Osteoblast (primary cell): ENCODE measurements around the gene SMAD7. TPM values are rescaled to one million over a fixed set of nuclear protein-coding genes. Genes with fewer than 3 reads are reported as not detected.
A peak's percentile ranks its signal among the peaks of the same experiment; 100 is the strongest.

Source experiments
- DNase-seq: peaks from one replicate; pipeline ENCODE4 v3.0.0; 2011; ENCODE audit warnings: low spot score, mixed read lengths; ENCODE audit not compliant: insufficient read length; ENCODE audit errors: missing footprints
- H2AFZ ChIP-seq: 2 replicates; pipeline ENCODE4 v1.6.0; 2011; ENCODE audit warnings: mild to moderate bottlenecking, low read length
- H3K27ac ChIP-seq: 2 replicates; pipeline ENCODE4 v1.5.1; 2011; ENCODE audit warnings: mild to moderate bottlenecking, low read depth, low read length, moderate library complexity
- H3K27me3 ChIP-seq: 2 replicates; pipeline ENCODE4 v1.6.0; 2012; ENCODE audit warnings: mild to moderate bottlenecking, control low read depth, inconsistent platforms, low read length, moderate library complexity; ENCODE audit not compliant: insufficient read depth
- H3K36me3 ChIP-seq: 2 replicates; pipeline ENCODE4 v1.5.1; 2011; ENCODE audit warnings: mild to moderate bottlenecking, low read length, control low read depth, moderate library complexity; ENCODE audit not compliant: insufficient read depth
- H3K4me1 ChIP-seq: 2 replicates; pipeline ENCODE4 v1.5.1; 2011; ENCODE audit warnings: mild to moderate bottlenecking, low read length, control low read depth, moderate library complexity; ENCODE audit not compliant: insufficient read depth
- H3K4me2 ChIP-seq: 2 replicates; pipeline ENCODE4 v1.6.0; 2011; ENCODE audit warnings: mild to moderate bottlenecking, low read length; ENCODE audit not compliant: insufficient read depth
- H3K4me3 ChIP-seq: fragments of 200-600 bp; sonication (generic); 3 replicates; pipeline ENCODE4 v1.5.1; 2012; ENCODE audit warnings: mild to moderate bottlenecking, low read length, inconsistent platforms; ENCODE audit not compliant: insufficient read depth
- H3K79me2 ChIP-seq: 2 replicates; pipeline ENCODE4 v1.6.0; 2012; ENCODE audit warnings: mild to moderate bottlenecking, low read length, control low read depth, inconsistent platforms; ENCODE audit not compliant: insufficient read depth
- H3K9me3 ChIP-seq: 2 replicates; pipeline ENCODE4 v1.5.1; 2011; ENCODE audit warnings: low read depth, low read length, control low read depth
- H4K20me1 ChIP-seq: 2 replicates; pipeline ENCODE4 v1.6.0; 2012; ENCODE audit warnings: mild to moderate bottlenecking, low read length, control low read depth; ENCODE audit not compliant: insufficient read depth
- total RNA-seq: library from RNA; depleted of rRNA; stranded (reverse); fragments of >200 nt; gene quantifications from 2 replicates; pipeline ENCODE4 v1.2.3, GENCODE V29; 2012
- TF ChIP-seq, protein P1 (sequence below): IDR thresholded peaks from 2 replicates; pipeline ENCODE4 v1.5.1; 2011; ENCODE audit warnings: mild to moderate bottlenecking, low read depth, low read length, moderate library complexity; ENCODE audit errors: extremely low read depth

SMAD7 gene
- total RNA-seq, 1 donor = 76.0 TPM

DNA sequence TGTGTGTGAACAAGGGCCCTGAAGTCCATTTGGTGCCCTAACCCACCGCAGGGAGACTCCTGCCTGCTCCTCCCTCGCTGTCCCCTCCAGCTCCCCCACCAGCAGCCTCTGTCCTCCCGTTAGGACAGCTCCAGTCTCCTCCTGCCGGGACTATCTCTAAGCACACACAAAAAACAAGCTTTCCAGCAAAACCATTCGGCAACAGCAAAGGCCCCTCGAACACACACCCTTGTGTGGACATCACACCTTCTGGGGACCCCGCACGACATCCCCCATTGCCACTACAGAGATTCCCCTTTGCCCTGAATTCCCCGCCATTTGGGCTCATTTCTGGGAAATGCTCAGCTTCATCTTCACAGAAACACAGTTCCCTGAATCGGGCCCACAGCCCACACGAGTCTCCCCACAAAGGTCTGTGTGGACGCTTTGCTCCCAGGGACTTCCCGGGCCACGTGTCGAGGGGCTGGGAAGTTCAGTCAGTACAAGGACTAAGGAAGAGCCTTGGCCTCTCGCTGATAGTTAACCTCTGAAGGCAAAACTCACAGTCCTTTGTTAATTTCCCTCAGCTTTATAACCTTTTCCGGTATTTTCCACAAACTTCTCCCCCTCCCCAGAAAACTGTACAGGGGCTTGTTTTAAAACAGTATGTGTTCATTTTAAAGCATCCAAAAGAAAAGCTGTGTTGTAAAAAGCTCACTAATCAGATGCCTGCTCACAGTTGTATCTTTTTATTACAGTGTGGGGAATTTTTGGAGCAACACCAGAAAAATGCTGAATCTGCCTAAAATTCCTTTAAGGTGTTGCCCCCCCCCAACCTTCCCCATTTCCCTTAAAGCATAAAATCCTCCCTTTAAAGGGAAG, 25.9 kb downstream of the SMAD7 start:
- peaks cover 39% of the 10 kb centered on the region for H3K36me3 ChIP-seq
- no peaks in the 10 kb centered on the region for H3K27me3 ChIP-seq
- H4K20me1 ChIP-seq = peaks cover 55% of the 10 kb centered on the region
- no peak overlapping the region for H2AFZ ChIP-seq
- peaks cover 89% of the 10 kb centered on the region for H3K4me1 ChIP-seq
- H3K4me2 ChIP-seq = peak overlapping the region; percentile 20
- TF ChIP-seq, protein P1, sequence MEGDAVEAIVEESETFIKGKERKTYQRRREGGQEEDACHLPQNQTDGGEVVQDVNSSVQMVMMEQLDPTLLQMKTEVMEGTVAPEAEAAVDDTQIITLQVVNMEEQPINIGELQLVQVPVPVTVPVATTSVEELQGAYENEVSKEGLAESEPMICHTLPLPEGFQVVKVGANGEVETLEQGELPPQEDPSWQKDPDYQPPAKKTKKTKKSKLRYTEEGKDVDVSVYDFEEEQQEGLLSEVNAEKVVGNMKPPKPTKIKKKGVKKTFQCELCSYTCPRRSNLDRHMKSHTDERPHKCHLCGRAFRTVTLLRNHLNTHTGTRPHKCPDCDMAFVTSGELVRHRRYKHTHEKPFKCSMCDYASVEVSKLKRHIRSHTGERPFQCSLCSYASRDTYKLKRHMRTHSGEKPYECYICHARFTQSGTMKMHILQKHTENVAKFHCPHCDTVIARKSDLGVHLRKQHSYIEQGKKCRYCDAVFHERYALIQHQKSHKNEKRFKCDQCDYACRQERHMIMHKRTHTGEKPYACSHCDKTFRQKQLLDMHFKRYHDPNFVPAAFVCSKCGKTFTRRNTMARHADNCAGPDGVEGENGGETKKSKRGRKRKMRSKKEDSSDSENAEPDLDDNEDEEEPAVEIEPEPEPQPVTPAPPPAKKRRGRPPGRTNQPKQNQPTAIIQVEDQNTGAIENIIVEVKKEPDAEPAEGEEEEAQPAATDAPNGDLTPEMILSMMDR = no peak
- no peaks in the 10 kb centered on the region for H3K9me3 ChIP-seq
- H3K79me2 ChIP-seq = peaks cover 97% of the 10 kb centered on the region
- peak overlapping the region; percentile 70 for H3K27ac ChIP-seq
- DNase-seq = peak; percentile 90
- no peak overlapping the region for H3K4me3 ChIP-seq

DNA sequence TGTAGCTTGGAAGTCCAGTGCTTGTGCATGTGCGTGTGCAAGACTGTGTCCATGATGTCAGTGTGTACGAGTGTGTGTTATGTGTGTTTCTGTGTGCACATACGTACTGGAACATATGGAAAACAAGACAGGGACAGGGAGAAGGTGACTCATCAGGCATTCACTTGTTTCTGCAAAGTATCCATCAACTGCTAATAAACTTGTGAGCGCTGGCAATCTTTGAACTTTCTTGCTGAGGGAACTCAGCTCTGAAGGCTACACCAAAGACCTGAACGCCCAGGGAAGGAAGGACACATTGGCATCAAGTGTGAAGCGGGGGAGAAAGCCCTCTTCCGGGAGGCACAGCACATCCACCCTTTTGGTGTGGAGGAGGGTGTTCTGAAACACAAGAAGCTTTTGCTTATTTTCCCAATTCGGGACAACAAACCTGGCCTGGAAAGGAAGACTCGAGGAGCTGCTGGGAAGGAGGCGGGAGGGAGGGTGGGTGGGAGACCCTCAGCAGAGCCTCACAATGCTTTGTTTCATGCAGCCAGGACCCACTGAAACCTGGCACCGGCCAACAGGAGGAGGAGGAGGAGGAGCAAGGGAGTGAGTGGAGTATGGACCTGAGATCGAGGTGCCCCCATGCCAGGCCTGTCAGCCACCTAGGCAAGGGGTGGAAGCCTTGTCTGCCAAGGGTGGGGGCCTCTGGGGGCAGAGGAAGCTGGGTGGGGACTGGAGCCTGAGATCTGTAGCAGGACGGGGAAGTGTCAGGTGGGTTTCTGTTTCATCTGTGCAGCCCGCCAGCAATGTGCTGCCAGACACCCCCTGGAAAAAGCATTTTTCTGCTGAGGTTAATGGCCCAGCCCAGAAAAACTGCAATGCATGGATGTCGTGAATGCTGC, 26.8 kb downstream of the SMAD7 start:
- Histone ChIP-seq H3K4me2 (peak overlapping the region; percentile 20), H4K20me1 (peaks cover 56% of the 10 kb centered on the region), H3K27ac (peak overlapping the region; percentile 73), H3K4me3 (no peak overlapping the region), H3K27me3 (no peaks in the 10 kb centered on the region), H3K79me2 (peaks cover 97% of the 10 kb centered on the region), H2AFZ (no peak overlapping the region), H3K36me3 (peaks cover 47% of the 10 kb centered on the region), H3K9me3 (no peaks in the 10 kb centered on the region), H3K4me1 (peaks cover 88% of the 10 kb centered on the region)
- peak; percentile 81 for DNase-seq
- TF ChIP-seq, protein P1 = no peak

DNA sequence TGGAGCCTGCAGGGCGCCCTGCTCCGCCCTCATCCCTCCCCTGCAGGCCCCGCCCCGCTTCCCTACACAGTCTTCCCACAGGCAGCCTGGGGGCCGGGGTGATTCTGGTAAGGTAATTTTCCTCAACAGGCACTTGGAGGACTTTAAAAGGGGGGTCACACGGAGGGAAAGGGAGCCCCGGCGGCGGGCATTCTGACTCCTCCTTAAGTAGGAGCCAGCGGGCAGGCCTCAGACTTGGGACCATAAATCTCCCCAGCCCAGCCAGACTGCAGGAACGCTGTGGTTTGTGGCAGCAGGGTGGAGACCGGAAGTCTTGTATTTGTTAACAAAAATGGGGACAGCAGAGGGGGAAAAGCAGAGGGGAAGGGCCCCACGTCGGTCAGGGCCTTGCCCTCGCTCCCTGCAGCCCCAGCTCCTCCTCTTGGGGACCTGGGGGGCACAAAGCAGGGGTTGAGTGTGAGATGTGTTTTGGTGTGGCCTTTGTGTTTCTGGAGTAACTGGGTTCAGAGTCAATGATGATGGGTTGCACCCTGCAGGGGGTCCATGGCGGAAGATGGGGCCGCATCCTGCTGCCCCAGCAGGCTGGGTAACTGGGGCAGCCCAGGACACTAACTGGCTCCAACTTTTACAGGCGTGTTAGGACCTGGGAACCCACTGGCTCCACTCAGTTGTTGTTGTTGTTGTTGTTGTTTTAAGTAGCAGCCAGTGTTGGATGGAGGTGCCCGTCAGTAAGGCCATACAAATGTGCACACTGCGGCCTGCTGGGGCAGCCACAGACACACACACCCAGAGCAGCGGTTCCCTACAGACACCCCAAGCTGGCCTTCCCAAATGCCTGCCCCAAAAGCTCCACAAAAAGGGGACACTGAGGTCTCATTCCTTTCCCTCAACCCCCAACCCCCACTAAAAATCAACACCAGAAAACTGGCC, 27.7 kb downstream of the SMAD7 start:
- H3K4me3 ChIP-seq = peak overlapping the region; percentile 27
- H3K9me3 ChIP-seq = no peaks in the 10 kb centered on the region
- H4K20me1 ChIP-seq = peaks cover 54% of the 10 kb centered on the region
- H3K27me3 ChIP-seq = no peaks in the 10 kb centered on the region
- H2AFZ ChIP-seq = no peak overlapping the region
- TF ChIP-seq, protein P1 = no peak
- peaks cover 97% of the 10 kb centered on the region for H3K79me2 ChIP-seq
- peaks cover 51% of the 10 kb centered on the region for H3K36me3 ChIP-seq
- peaks cover 81% of the 10 kb centered on the region for H3K4me1 ChIP-seq
- H3K27ac ChIP-seq = peak overlapping the region; percentile 73
- peak overlapping the region; percentile 50 for H3K4me2 ChIP-seq
- peak; percentile 93 for DNase-seq
